Naive thymus-derived CD4-positive, alpha-beta T cell (primary cell): Measurements from ENCODE around the gene FAM98C. TPM values are rescaled to one million over a fixed set of nuclear protein-coding genes. Genes with fewer than 3 reads are reported as not detected.

Experiments used
- ATAC-seq: fragments of 150-1000 bp; cut with Tn5 transposase; 2 replicates; pipeline ENCODE4 v1.10.0; 2021; ENCODE audit warnings: mild to moderate bottlenecking, moderate library complexity
- CTCF ChIA-PET: fragments of 350-600 bp; sonication (Branson Sonifier 250); formaldehyde crosslinking; loops from one replicate; lab custom pipeline; 2021; ENCODE audit warnings: antibody characterized with exemption; lab: Charles Lee
- POLR2A ChIA-PET: fragments of 350-600 bp; sonication (Branson Sonifier 250); formaldehyde crosslinking; loops from one replicate; lab custom pipeline; 2021; ENCODE audit warnings: antibody characterized with exemption, inconsistent platforms; lab: Charles Lee
- DNase-seq, 9 donors: peaks; one replicate each; pipeline versions ENCODE4 v3.0.0 to v3.0.0-alpha.2; 2020 to 2022; ENCODE audit warnings: mixed read lengths in 1 of 9
- H3K27ac ChIP-seq: one replicate; pipeline ENCODE4 v1.7.0; 2013; ENCODE audit warnings: mild to moderate bottlenecking, low read depth, low read length, moderate library complexity
- H3K27me3 ChIP-seq, 2 donors: one replicate each; pipeline ENCODE4 v1.7.0; 2013; ENCODE audit warnings: low read length in 2 of 2, mild to moderate bottlenecking in 2 of 2, moderate library complexity in 2 of 2; ENCODE audit not compliant: control insufficient read depth in 2 of 2, insufficient read depth in 2 of 2
- H3K36me3 ChIP-seq, 3 experiments: 1 replicate in 2 of 3; 2 replicates in 1 of 3; pipeline ENCODE4 v1.7.0; 2013; ENCODE audit warnings: low read length in 3 of 3, mild to moderate bottlenecking in 3 of 3, moderate library complexity in 1 of 3; ENCODE audit not compliant: insufficient read depth in 3 of 3, control insufficient read depth in 2 of 3
- H3K4me1 ChIP-seq, 2 donors: one replicate each; pipeline ENCODE4 v1.7.0; 2013; ENCODE audit warnings: low read length in 2 of 2, mild to moderate bottlenecking in 2 of 2, moderate library complexity in 1 of 2; ENCODE audit not compliant: control insufficient read depth in 2 of 2, insufficient read depth in 2 of 2
- H3K4me3 ChIP-seq: 2 replicates; pipeline ENCODE4 v1.7.0; 2013; ENCODE audit warnings: mild to moderate bottlenecking, low read length
- H3K9me3 ChIP-seq, 3 experiments: 1 replicate in 2 of 3; 2 replicates in 1 of 3; pipeline ENCODE4 v1.7.0; 2013; ENCODE audit warnings: low read length in 3 of 3; ENCODE audit not compliant: control insufficient read depth in 2 of 3
- H3K27ac Mint-ChIP-seq, 9 donors: one replicate each; pipeline ENCODE4 v1.8.0; 2020 to 2022; ENCODE audit warnings: mixed read lengths in 9 of 9, mild to moderate bottlenecking in 8 of 9, moderate library complexity in 5 of 9, inconsistent platforms in 2 of 9
- H3K27me3 Mint-ChIP-seq, 5 donors: one replicate each; pipeline ENCODE4 v1.8.0; 2021 to 2022; ENCODE audit warnings: mixed read lengths in 5 of 5, mild to moderate bottlenecking in 1 of 5
- H3K36me3 Mint-ChIP-seq, 5 donors: one replicate each; pipeline ENCODE4 v1.8.0; 2020 to 2022; ENCODE audit warnings: mixed read lengths in 5 of 5, mild to moderate bottlenecking in 3 of 5, inconsistent platforms in 1 of 5
- H3K4me1 Mint-ChIP-seq, 7 donors: one replicate each; pipeline ENCODE4 v1.8.0; 2020 to 2022; ENCODE audit warnings: mixed read lengths in 7 of 7, mild to moderate bottlenecking in 3 of 7, inconsistent platforms in 1 of 7
- H3K4me3 Mint-ChIP-seq, 10 donors: one replicate each; pipeline ENCODE4 v1.8.0; 2020 to 2022; ENCODE audit warnings: mild to moderate bottlenecking in 10 of 10, mixed read lengths in 10 of 10, moderate library complexity in 6 of 10, inconsistent platforms in 2 of 10
- H3K9me3 Mint-ChIP-seq, 11 donors: one replicate each; pipeline ENCODE4 v1.8.0; 2020 to 2022; ENCODE audit warnings: mixed read lengths in 11 of 11, mild to moderate bottlenecking in 4 of 11, inconsistent platforms in 1 of 11, moderate library complexity in 1 of 11
- intact Hi-C, 2 donors: fragments of 100-400 bp; cut with micrococcal nuclease; formaldehyde crosslinking; loops; one replicate each; pipeline ENCODE4 v1.15.1; 2023
- polyA plus RNA-seq, 2 donors: library from polyadenylated mRNA; unstranded; fragments of 300-500 nt; fragmentation: Illumina TruSeq; gene quantifications; one replicate each; pipeline ENCODE4 v1.2.3, GENCODE V29; 2021
- total RNA-seq, 6 experiments: library from RNA in 5 of 6; stranded (reverse) in 5 of 6; gene quantifications; 1 replicate in 5 of 6; 2 replicates in 1 of 6; pipeline ENCODE4 v1.2.3 and lab custom pipeline; 2021 to 2026

The FAM98C gene
- 10 to 100 TPM; 33.8 to 56.5 (median 44.7) TPM for total RNA-seq
- polyA plus RNA-seq: 10 to 100 TPM; 16.2 to 29.0 TPM
- 20.6 reads per million, percentile 51 among the genes with 10 or more reads in this experiment for total RNA-seq (lab: John Stamatoyannopoulos, UW)

GRCh38 chr19:38402967-38403674 lies at the start of gene FAM98C:
Gene FAM98C (plus strand): TSS chr19:38403093. CDS start chr19:38403154, 61 bp downstream.
- H3K36me3 Mint-ChIP-seq: peaks cover 0 to 11% (median 3%) of the 10 kb centered on the region in 5 donors
- H3K27me3 Mint-ChIP-seq: peaks cover 0 to 10% (median 0%) of the 10 kb centered on the region in 5 donors
- ATAC-seq: peak; percentile 98
- intact Hi-C loops: loop anchor here (1.0 to 5.0 kb wide), 22 partner anchors 14 to 1009 kb away; partner anchors contain the start of genes GGN (in 2 of the 2), MRPS12 (in 2 of the 2), SARS2 (in 2 of the 2) and SPRED3 (in 2 of the 2)
- Histone ChIP-seq H3K4me1 (peaks cover 5 to 8% of the 10 kb centered on the region in 2 donors), H3K36me3 (peaks cover 0 to 28% (median 0%) of the 10 kb centered on the region in 3 experiments), H3K4me3 (peak within 1 kb of the TSS; percentile 79), H3K9me3 (no peaks in the 10 kb centered on the region), H3K27ac (peak within 1 kb of the TSS; percentile 83), H3K27me3 (no peaks in the 10 kb centered on the region)
- DNase-seq: peak; percentile 97 to 99 (median 99)
- H3K27ac Mint-ChIP-seq: peak within 1 kb of the TSS; percentile 79 to 97 (median 95)
- ChIA-PET CTCF (interaction anchor here (0.6 to 2.3 kb wide), 28 partner anchors 10 to 549 kb away, joined by 3 to 18 read pairs (median 3); partner anchors contain the start of genes CATSPERG, EIF3K, GGN and KCNK6), POLR2A (interaction anchor here (0.7 to 4.0 kb wide), 21 partner anchors 9 to 531 kb away, joined by 3 to 40 read pairs (median 5); partner anchors contain the start of genes ACTN4, CATSPERG, EIF3K and GGN)
- no peaks in the 10 kb centered on the region for H3K9me3 Mint-ChIP-seq
- peaks cover 7 to 21% (median 19%) of the 10 kb centered on the region in 7 donors for H3K4me1 Mint-ChIP-seq
- peak within 1 kb of the TSS; percentile 79 to 98 (median 90) for H3K4me3 Mint-ChIP-seq

GRCh38 chr19:38355728-38356725 lies 46.9 kb upstream of the FAM98C start:
- ATAC-seq: no peak
- Mint-ChIP-seq H3K9me3 (no peaks in the 10 kb centered on the region), H3K27ac (no peak overlapping the region), H3K27me3 (peaks cover 0 to 39% (median 2%) of the 10 kb centered on the region in 5 donors), H3K4me3 (no peak overlapping the region), H3K4me1 (peaks cover 0 to 13% (median 5%) of the 10 kb centered on the region in 7 donors), H3K36me3 (no peaks in the 10 kb centered on the region)
- H3K36me3 ChIP-seq: no peaks in the 10 kb centered on the region
- ChIA-PET POLR2A (no interaction called here), CTCF (no interaction called here)
- no peak overlapping the region for H3K4me3 ChIP-seq
- intact Hi-C loops: no loop called here
- no peaks in the 10 kb centered on the region for H3K27me3 ChIP-seq
- no peak overlapping the region for H3K27ac ChIP-seq
- no peaks in the 10 kb centered on the region for H3K9me3 ChIP-seq
- H3K4me1 ChIP-seq: no peaks in the 10 kb centered on the region
- no peak for DNase-seq

- Mint-ChIP-seq H3K36me3 (no peaks in the 10 kb centered on the region), H3K4me3 (no peak overlapping the region), H3K27ac (no peak overlapping the region), H3K4me1 (peaks cover 0 to 20% (median 13%) of the 10 kb centered on the region in 7 donors), H3K9me3 (no peaks in the 10 kb centered on the region), H3K27me3 (peaks cover 0 to 46% (median 6%) of the 10 kb centered on the region in 5 donors)
- no peaks in the 10 kb centered on the region for H3K27me3 ChIP-seq
- no peak overlapping the region for H3K27ac ChIP-seq
- no peaks in the 10 kb centered on the region for H3K9me3 ChIP-seq
- intact Hi-C loops: no loop called here
- H3K36me3 ChIP-seq: no peaks in the 10 kb centered on the region
- no peak for ATAC-seq
- peaks cover 0 to 6% of the 10 kb centered on the region in 2 donors for H3K4me1 ChIP-seq
- DNase-seq: no peak
- no peak overlapping the region for H3K4me3 ChIP-seq
- CTCF ChIA-PET: interaction anchor here (0.7 kb wide), 1 partner anchor 358 kb away, joined by 3 read pairs; no protein-coding TSS in a partner anchor
- POLR2A ChIA-PET: interaction anchor here (0.8 kb wide), 1 partner anchor 600 kb away, joined by 3 read pairs; no protein-coding TSS in a partner anchor
Observed at GRCh38 chr19:38358071-38358470, 44.8 kb upstream of the FAM98C start.

GRCh38 chr19:38359242-38360021 lies 43.5 kb upstream of the FAM98C start:
- H3K36me3 Mint-ChIP-seq: no peaks in the 10 kb centered on the region
- Histone ChIP-seq H3K36me3 (no peaks in the 10 kb centered on the region), H3K9me3 (no peaks in the 10 kb centered on the region), H3K4me1 (peaks cover 0 to 6% of the 10 kb centered on the region in 2 donors), H3K4me3 (no peak overlapping the region), H3K27me3 (no peaks in the 10 kb centered on the region), H3K27ac (no peak overlapping the region)
- no peak overlapping the region for H3K27ac Mint-ChIP-seq
- intact Hi-C loops: no loop called here
- ATAC-seq: no peak
- CTCF ChIA-PET: no interaction called here
- H3K9me3 Mint-ChIP-seq: no peaks in the 10 kb centered on the region
- POLR2A ChIA-PET: no interaction called here
- H3K4me1 Mint-ChIP-seq: peaks cover 0 to 21% (median 17%) of the 10 kb centered on the region in 7 donors
- H3K4me3 Mint-ChIP-seq: peak overlapping the region in 5 of 10 donors; percentile 13 to 87 (median 52)
- H3K27me3 Mint-ChIP-seq: peaks cover 0 to 42% (median 6%) of the 10 kb centered on the region in 5 donors
- DNase-seq: no peak

GRCh38 chr19:38360351-38360750 lies 42.5 kb upstream of the FAM98C start:
- Histone ChIP-seq H3K9me3 (no peaks in the 10 kb centered on the region), H3K4me1 (peaks cover 0 to 6% of the 10 kb centered on the region in 2 donors), H3K4me3 (no peak overlapping the region), H3K27me3 (no peaks in the 10 kb centered on the region), H3K36me3 (no peaks in the 10 kb centered on the region), H3K27ac (no peak overlapping the region)
- Mint-ChIP-seq H3K36me3 (no peaks in the 10 kb centered on the region), H3K27me3 (peaks cover 0 to 42% (median 6%) of the 10 kb centered on the region in 5 donors), H3K4me1 (peaks cover 0 to 21% (median 17%) of the 10 kb centered on the region in 7 donors), H3K9me3 (no peaks in the 10 kb centered on the region), H3K4me3 (peak overlapping the region; percentile 62 to 94 (median 76)), H3K27ac (peak overlapping the region in 1 of 9 donors; percentile 71)
- DNase-seq (no peak), ATAC-seq (no peak)
- intact Hi-C loops: no loop called here
- POLR2A ChIA-PET: no interaction called here
- CTCF ChIA-PET: interaction anchor here (1.2 kb wide), 1 partner anchor 458 kb away, joined by 3 read pairs; no protein-coding TSS in a partner anchor
